Peyer's patch (tissue), 4 donors: ENCODE data around the gene FGF12. TPM values are rescaled to one million over a fixed set of nuclear protein-coding genes. Genes with fewer than 3 reads are reported as not detected.

Source experiments
- DNase-seq, 3 donors: peaks; one replicate each; pipeline ENCODE4 v3.0.0-alpha.2; 2017 to 2019
- H3K27ac ChIP-seq, 4 donors: fragments of 200-600 bp; sonication (generic); one replicate each; pipeline ENCODE4 v1.5.1; 2016 to 2019
- H3K27me3 ChIP-seq, 2 donors: fragments of 200-600 bp; sonication (generic); one replicate each; pipeline ENCODE4 v1.5.1; 2019
- H3K36me3 ChIP-seq, 3 donors: fragments of 200-600 bp; sonication (generic); one replicate each; pipeline ENCODE4 v1.5.1; 2016 to 2019
- H3K4me1 ChIP-seq, 4 donors: fragments of 200-600 bp; sonication (generic); one replicate each; pipeline ENCODE4 v1.5.1; 2016 to 2019
- H3K4me3 ChIP-seq, 4 donors: fragments of 200-600 bp; sonication (generic); 1 replicate in 3 of 4; 2 replicates in 1 of 4; pipeline ENCODE4 v1.5.1; 2016 to 2019; ENCODE audit warnings: mild to moderate bottlenecking in 1 of 4
- H3K9me3 ChIP-seq, 4 donors: fragments of 200-600 bp; sonication (generic); one replicate each; pipeline ENCODE4 v1.5.1; 2016 to 2019; ENCODE audit warnings: mild to moderate bottlenecking in 1 of 4
- CTCF ChIP-seq, 6 experiments: fragments of 450-650 bp in 4 of 6; fragments of 200-600 bp in 2 of 6; sonication (generic) in 1 of 6; IDR thresholded peaks; one replicate each; pipeline ENCODE4 v1.5.1; 2017 to 2019; ENCODE audit warnings: antibody characterized with exemption in 6 of 6, mild to moderate bottlenecking in 3 of 6, moderate library complexity in 1 of 6
- POLR2A ChIP-seq, 2 donors: fragments of 450-650 bp; IDR thresholded peaks; one replicate each; pipeline ENCODE4 v1.5.1; 2017; ENCODE audit warnings: antibody characterized with exemption in 2 of 2, mild to moderate bottlenecking in 2 of 2, moderate library complexity in 2 of 2
- total RNA-seq, 4 donors: library from RNA; depleted of rRNA; stranded (reverse); fragments of >200 nt; gene quantifications; one replicate each; pipeline ENCODE4 v1.1.0, GENCODE V29; 2016

The FGF12 gene
- total RNA-seq, 4 donors from 2014 or later, result 0.47 TPM; not detected in 3

- H3K9me3 ChIP-seq, result no peaks in the 10 kb centered on the region
- DNase-seq, result no peak
- H3K27me3 ChIP-seq, result no peaks in the 10 kb centered on the region
- H3K4me3 ChIP-seq, result no peak overlapping the region
- no peaks in the 10 kb centered on the region for H3K4me1 ChIP-seq
- no peak overlapping the region for H3K27ac ChIP-seq
- TF ChIP-seq POLR2A (IDR thresholded peaks at IDR 0.05), result no peak
- no peak for TF ChIP-seq CTCF (IDR thresholded peaks at IDR 0.05)
- H3K36me3 ChIP-seq, result no peaks in the 10 kb centered on the region
Measured at GRCh38 chr3:192706272-192706671, 21.1 kb downstream of the FGF12 start.

- DNase-seq, result no peak
- no peaks in the 10 kb centered on the region for H3K9me3 ChIP-seq
- no peak for TF ChIP-seq CTCF (IDR thresholded peaks at IDR 0.05)
- no peak for TF ChIP-seq POLR2A (IDR thresholded peaks at IDR 0.05)
- H3K27ac ChIP-seq, result no peak overlapping the region
- H3K27me3 ChIP-seq, result no peaks in the 10 kb centered on the region
- H3K36me3 ChIP-seq, result no peaks in the 10 kb centered on the region
- no peaks in the 10 kb centered on the region for H3K4me1 ChIP-seq
- H3K4me3 ChIP-seq, result no peak overlapping the region
Measured at GRCh38 chr3:192700885-192701284, 26.5 kb downstream of the FGF12 start.

- no peaks in the 10 kb centered on the region for H3K36me3 ChIP-seq
- H3K27ac ChIP-seq, result no peak overlapping the region
- no peaks in the 10 kb centered on the region for H3K4me1 ChIP-seq
- no peak for DNase-seq
- H3K4me3 ChIP-seq, result no peak overlapping the region
- H3K27me3 ChIP-seq, result no peaks in the 10 kb centered on the region
- no peaks in the 10 kb centered on the region for H3K9me3 ChIP-seq
- TF ChIP-seq POLR2A (IDR thresholded peaks at IDR 0.05) (no peak), CTCF (IDR thresholded peaks at IDR 0.05) (no peak)
Measured at GRCh38 chr3:192696943-192697587, 30.3 kb downstream of the FGF12 start.

GRCh38 chr3:192687488-192688152 is 39.7 kb downstream of the FGF12 start:
- TF ChIP-seq POLR2A (IDR thresholded peaks at IDR 0.05) (no peak), CTCF (IDR thresholded peaks at IDR 0.05) (no peak)
- no peaks in the 10 kb centered on the region for H3K4me1 ChIP-seq
- H3K27ac ChIP-seq, result no peak overlapping the region
- H3K36me3 ChIP-seq, result no peaks in the 10 kb centered on the region
- H3K9me3 ChIP-seq, result no peaks in the 10 kb centered on the region
- H3K27me3 ChIP-seq, result no peaks in the 10 kb centered on the region
- H3K4me3 ChIP-seq, result no peak overlapping the region
- DNase-seq, result no peak

GRCh38 chr3:192685801-192686200 is 41.5 kb downstream of the FGF12 start:
- TF ChIP-seq POLR2A (IDR thresholded peaks at IDR 0.05), result no peak
- TF ChIP-seq CTCF (IDR thresholded peaks at IDR 0.05), result no peak
- Histone ChIP-seq H3K27me3 (no peaks in the 10 kb centered on the region), H3K9me3 (no peaks in the 10 kb centered on the region), H3K4me3 (no peak overlapping the region), H3K36me3 (no peaks in the 10 kb centered on the region), H3K27ac (no peak overlapping the region), H3K4me1 (no peaks in the 10 kb centered on the region)
- no peak for DNase-seq
